Mesodermal cell (in vitro differentiated cells): ENCODE data around the gene SUMO3.
A peak's percentile ranks its signal among the peaks of the same experiment; 100 is the strongest.

Experiments used
- H3K27ac ChIP-seq: 2 replicates; pipeline ENCODE4 v1.7.0; 2013; ENCODE audit warnings: mild to moderate bottlenecking, low read depth, low read length, moderate library complexity; ENCODE audit not compliant: severe bottlenecking
- H3K36me3 ChIP-seq: 2 replicates; pipeline ENCODE4 v1.7.1; 2013; ENCODE audit warnings: mild to moderate bottlenecking, low read length, moderate library complexity; ENCODE audit not compliant: control insufficient read depth, insufficient read depth
- H3K4me1 ChIP-seq: one replicate; pipeline ENCODE4 v1.7.1; 2013; ENCODE audit warnings: mild to moderate bottlenecking, low read length; ENCODE audit not compliant: insufficient read depth, control insufficient read depth, poor library complexity, severe bottlenecking
- H3K4me3 ChIP-seq: 2 replicates; pipeline ENCODE4 v1.7.0; 2013; ENCODE audit warnings: low read length, control low read depth, mild to moderate bottlenecking; ENCODE audit not compliant: insufficient read depth, poor library complexity, severe bottlenecking; ENCODE audit errors: extremely low read depth
- H3K9me3 ChIP-seq: 2 replicates; pipeline ENCODE4 v1.7.1; 2013; ENCODE audit warnings: mild to moderate bottlenecking, low read length, moderate library complexity; ENCODE audit not compliant: control insufficient read depth
- WGBS, 2 experiments: methylation state at CpG; one replicate each; pipeline ENCODE4 v1.1.5; 2013; ENCODE audit warnings: missing lambda C conversion rate in 2 of 2; ENCODE audit not compliant: insufficient coverage in 2 of 2; 5-methylcytosine and 5-hydroxymethylcytosine counted together

Gene SUMO3

DNA sequence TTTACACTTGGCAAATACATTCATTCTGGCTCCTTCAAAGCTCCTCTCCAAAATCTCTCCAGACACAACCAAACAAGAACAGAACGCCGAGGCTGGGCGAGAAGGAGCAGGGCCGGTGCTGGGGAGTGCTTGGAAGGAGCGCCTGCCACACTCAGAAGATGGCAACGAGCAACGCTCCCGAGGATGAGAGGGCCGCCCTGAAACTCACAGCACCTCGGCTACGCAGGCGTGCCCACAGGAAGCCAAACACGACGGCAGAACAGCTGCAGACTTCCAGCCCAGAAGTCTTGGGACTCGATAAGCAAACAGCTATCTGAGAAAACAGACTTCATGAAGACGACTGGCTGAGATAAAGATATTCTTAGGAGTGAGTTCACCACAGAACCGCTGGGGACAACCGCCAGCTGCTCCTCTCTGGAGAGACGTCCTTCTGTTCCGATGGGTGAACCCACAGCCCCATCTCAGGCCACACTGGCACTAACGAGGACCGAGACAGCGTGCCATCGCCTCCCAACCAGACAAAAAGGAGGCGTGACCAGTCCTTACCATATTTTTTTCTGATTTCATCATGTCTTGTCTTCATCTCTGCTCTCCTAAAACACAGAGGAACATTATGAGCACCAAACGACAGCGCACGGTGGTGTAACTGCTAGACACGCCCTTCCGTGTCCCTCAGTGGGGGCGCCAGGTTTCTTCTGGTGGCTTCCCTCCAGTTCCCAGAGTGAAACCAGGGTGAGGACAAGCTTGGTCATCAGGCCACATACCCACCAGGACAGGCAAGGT lies 37.0 kb upstream of the SUMO3 start:
- H3K36me3 ChIP-seq = peaks cover 98% of the 10 kb centered on the region
- WGBS, 2 experiments = 95 to 98% methylated on average over 26 to 31 of the region's 31 CpGs
- no peak overlapping the region for H3K4me3 ChIP-seq
- peaks cover 12% of the 10 kb centered on the region for H3K4me1 ChIP-seq
- no peak overlapping the region for H3K27ac ChIP-seq
- H3K9me3 ChIP-seq = no peaks in the 10 kb centered on the region

DNA sequence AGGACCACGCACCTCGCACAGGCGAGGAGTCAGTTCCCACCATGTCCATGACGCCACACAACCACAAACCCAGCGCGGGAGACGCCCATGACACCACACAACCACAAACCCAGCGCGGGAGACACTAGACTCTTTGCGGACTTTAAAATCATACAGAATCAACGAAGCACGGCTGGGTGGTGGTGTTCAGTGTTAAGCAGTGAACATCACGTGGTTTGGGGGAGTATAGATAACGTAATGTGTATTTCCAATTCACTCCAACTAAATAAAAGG lies 36.5 kb upstream of the SUMO3 start:
- 94 to 100% methylated on average over 1 to 3 of the region's 14 CpGs for WGBS, 2 experiments
- Histone ChIP-seq H3K9me3 (no peaks in the 10 kb centered on the region), H3K36me3 (peaks cover 98% of the 10 kb centered on the region), H3K4me3 (no peak overlapping the region), H3K27ac (no peak overlapping the region), H3K4me1 (peaks cover 12% of the 10 kb centered on the region)

DNA sequence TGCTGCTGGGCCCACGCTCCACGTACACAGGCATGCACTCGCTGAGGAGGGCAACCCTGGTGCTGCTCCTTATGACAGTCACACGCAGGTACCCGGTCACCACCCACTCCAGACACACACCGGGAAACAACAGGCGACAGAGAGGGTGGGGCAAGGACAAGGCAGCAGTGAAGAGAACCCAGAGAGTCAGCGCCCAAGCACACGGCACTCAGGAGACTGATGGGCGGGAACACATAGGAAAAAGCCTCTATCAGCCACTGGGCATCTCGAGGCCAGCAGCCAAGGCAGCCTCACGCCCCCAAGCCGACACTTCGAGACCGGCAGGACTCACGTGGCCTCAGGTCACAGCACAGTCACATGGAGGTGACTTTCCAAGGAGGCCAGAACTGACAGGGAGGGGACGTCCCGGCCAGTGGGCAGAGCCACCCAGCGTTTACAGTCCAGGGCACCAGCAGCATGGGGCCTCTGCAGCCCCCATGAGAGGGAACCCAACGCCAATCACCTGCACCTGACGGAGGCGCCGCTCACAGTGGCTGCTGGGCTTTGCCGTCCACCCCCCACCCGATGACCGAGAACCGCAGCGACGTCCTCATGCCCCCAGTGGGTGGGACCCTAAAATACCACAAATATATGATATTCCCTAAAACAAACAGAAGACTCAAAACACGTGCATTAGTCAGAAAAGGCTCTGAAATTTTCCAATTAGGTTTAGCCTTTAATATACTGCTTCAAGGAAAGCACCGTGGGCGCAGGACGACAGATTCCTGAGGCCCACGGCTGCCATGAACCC lies 35.9 kb upstream of the SUMO3 start:
- Histone ChIP-seq H3K9me3 (no peaks in the 10 kb centered on the region), H3K27ac (no peak overlapping the region), H3K36me3 (peaks cover 98% of the 10 kb centered on the region), H3K4me3 (no peak overlapping the region), H3K4me1 (peaks cover 11% of the 10 kb centered on the region)
- WGBS, 2 experiments = 95 to 98% methylated on average over 24 to 34 of the region's 34 CpGs

DNA sequence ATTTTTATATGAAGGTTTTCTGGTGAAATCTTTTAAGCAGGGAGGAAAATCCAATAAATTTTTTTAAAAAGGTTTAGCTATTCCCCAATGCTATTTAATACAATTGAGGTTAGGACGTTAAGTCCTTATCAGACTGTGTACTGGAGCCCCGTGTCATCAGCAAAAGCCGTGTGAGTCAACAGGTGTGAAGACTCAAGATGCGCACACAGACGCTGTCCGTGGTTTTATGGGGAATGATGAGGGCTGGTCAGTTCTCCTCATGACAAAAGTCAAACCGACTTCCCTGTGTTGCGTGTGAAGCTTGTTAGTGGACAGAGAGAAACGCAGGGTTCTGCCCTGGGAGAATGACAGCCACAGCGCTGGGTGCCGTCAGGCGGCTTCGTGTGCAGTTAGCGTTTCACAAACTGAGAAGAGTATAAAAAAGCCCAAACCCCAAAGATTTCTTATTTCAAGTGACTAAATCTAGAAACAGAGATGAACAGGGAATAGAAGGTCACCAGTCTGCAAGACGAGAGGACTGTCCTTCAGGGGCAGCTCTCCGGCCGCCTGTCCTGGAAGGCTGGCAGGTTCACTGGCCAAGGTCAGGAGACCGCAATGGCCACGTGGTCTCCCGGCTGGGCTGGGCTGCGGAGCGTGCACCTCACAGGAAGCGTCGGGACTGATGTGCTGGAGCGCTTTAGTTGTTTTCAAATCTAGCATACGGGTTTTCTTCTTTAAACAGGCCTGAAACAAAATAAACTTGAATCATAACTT lies 33.2 kb upstream of the SUMO3 start:
- Histone ChIP-seq H3K4me1 (peaks cover 16% of the 10 kb centered on the region), H3K4me3 (no peak overlapping the region), H3K9me3 (no peaks in the 10 kb centered on the region), H3K27ac (no peak overlapping the region), H3K36me3 (peaks cover 79% of the 10 kb centered on the region)
- WGBS, 2 experiments = 95 to 99% methylated on average over 19 to 26 of the region's 26 CpGs

DNA sequence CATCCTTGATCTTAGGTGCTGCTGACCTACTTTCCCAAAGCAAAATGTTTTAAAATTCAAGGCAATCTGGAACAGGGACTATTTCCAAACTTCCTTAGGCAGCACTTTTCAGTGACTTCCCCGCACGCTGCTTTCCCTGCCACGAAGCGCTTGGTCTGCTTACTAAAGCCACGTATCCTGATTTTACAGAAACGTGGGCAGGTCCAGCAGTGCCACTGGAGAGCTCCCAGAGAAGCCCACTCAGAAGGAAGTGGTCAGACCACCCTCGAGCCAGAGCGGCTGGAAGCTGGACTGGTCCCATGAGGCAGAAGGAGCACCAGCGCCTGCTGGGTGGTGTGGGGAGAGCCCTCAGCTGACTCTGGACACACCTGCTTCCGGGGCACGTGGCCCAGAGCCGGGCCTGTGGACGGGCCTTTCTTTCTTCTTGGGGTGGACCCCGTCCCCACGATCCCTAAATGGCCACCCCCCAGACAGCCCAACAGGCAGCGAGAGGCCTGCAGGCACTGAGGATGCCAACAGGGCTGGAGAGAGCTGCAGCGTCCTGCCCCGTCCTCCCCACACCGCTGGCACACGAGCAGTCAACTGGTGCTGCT lies 32.4 kb upstream of the SUMO3 start:
- Histone ChIP-seq H3K36me3 (peaks cover 71% of the 10 kb centered on the region), H3K4me1 (peaks cover 16% of the 10 kb centered on the region), H3K4me3 (no peak overlapping the region), H3K9me3 (no peaks in the 10 kb centered on the region), H3K27ac (no peak overlapping the region)
- 93 to 94% methylated on average over 12 to 20 of the region's 20 CpGs for WGBS, 2 experiments

DNA sequence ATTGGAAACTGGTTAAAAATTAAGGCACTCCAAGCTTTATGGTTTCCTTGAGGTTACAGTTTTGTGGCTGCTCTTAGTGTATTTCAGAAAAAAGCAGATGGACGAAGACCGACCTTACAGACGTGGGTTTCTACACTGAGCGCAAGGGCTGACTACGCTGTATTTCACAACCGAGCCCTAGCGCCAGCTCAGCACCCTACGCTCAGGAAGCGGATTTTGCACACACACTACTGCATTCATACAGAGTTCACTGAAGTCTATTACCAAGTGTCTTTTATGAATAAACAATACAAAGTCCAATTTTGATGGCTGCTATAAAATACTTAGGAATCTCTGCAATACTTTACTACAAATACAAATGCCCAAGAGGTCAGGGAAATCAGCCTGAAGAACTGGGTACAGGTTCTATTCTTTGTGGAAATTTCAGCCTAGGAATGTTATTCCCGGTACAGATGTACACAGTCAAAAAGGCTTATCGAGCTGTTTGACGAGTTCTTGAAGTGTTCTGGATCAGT lies 31.8 kb upstream of the SUMO3 start:
- H3K27ac ChIP-seq = no peak overlapping the region
- 97 to 100% methylated on average over 8 to 12 of the region's 12 CpGs for WGBS, 2 experiments
- peaks cover 16% of the 10 kb centered on the region for H3K4me1 ChIP-seq
- peaks cover 65% of the 10 kb centered on the region for H3K36me3 ChIP-seq
- no peaks in the 10 kb centered on the region for H3K9me3 ChIP-seq
- H3K4me3 ChIP-seq = no peak overlapping the region

DNA sequence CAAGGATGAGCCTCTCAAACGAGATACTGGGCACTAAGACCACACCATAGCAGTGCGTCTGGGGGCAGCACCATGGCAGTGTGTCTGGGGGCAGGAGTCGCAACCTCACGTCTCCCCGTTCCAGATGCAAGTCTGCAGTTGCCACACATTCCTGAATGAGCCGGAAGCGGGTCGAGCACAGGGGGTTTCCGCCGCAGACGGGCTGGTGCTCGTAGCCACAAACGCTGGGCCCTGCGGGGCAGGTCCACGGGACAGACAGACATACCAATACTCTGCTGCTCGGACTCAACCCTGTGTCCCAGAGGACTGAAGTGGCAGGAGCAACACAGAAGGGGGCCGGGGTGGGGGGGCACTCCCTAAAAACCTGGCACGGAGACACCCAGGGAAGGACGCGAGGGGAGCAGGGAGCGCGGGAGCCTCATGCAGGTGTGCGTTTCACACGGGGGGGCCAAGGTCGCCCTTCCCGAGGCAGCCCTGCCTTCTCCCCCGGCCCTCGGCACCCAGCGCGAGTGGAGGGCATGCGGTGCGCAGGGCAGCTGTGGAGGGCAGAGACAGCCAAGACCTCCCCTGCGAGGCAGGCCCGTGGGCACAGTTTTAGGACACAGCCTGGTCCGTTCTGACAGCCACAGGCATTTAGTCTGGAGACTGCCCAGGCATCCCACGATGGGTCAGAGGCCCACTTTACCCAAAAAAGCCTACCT lies 31.1 kb upstream of the SUMO3 start:
- Histone ChIP-seq H3K9me3 (no peaks in the 10 kb centered on the region), H3K36me3 (peaks cover 58% of the 10 kb centered on the region)
- 97 to 98% methylated on average over 35 to 36 of the region's 36 CpGs for WGBS, 2 experiments

DNA sequence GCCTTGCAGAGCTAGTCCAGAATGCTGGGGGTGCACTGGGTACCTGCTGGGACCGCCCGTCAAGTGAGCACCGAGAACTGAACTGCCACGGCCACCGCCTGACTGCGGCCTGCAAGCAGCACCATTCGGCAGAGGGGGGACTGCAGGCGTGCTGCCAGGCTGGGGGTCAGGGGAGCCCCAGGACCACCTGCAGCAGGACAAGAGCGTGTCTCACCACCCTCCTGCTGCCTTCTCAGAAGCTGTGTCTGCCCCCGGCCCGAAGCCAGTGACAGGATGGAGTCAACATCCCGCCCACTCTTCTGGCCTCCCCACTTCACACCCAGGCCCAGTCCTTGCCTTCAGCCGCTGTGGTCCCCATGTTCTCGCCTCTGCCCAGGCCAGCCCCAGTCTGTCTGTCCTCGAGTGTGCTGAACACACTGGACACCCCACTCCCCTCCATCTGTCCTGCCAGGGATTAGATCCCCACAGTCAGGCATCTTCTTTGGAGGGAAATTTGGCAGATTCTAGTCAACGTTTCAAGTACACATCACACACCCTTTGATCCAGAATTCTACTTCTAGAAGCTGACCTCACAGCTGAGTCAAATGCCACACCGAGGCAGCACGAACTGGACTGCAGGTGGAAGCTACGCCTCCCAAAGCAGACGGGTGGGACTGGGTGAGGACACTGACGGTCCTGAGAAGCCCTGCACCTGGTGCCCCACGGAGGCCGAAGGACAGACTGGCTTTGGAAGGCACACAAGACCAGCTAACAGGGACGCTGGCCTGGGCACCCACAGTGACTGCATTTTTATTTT lies 29.6 kb upstream of the SUMO3 start:
- WGBS, 2 experiments = 94 to 95% methylated on average over 24 of the region's 24 CpGs
- Histone ChIP-seq H3K27ac (no peak overlapping the region), H3K4me1 (peaks cover 19% of the 10 kb centered on the region), H3K36me3 (peaks cover 44% of the 10 kb centered on the region), H3K4me3 (no peak overlapping the region), H3K9me3 (no peaks in the 10 kb centered on the region)

More for the DNA sequence above, 31.1 kb upstream of the SUMO3 start:
- H3K4me3 ChIP-seq = no peak overlapping the region
- H3K27ac ChIP-seq = no peak overlapping the region
- H3K4me1 ChIP-seq = peaks cover 19% of the 10 kb centered on the region

DNA sequence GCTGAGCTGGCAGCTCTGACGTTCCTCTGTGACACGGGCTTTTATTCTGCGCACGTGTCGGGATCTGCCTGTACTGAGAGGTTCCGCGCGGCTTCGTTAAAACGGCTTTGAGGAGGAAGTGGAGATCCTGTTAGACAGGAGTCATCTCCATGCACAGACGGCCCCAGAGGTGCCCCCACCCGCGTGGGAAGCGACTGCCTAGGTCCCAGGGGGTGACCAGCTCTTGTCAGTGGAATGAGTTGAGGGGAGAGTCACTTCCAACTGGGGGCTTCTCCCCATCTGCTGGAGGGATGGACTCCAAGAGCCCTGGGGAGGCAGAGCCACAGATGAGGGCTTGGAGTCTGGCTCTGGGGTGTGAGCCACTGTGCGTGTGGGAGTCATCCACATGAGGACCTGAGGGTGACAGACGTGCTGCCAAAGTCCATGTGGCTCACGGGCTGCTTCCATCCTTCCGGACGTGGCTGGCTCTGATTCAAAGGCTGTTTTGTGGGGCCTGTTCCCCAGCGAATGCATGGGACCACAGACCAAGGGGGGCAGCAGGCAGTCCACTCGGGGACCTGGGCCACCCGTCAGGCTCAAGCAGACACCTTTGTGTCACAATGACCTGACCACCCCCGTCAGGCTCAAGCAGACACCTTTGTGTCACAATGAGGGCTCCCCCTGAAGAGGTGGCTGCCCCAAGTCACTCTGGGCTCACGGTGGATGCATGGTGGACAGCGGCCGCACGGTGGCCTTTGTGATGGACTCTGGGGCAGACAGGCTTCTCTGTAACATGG lies 28.8 kb upstream of the SUMO3 start:
- H3K9me3 ChIP-seq = no peaks in the 10 kb centered on the region
- H3K36me3 ChIP-seq = peaks cover 36% of the 10 kb centered on the region
- no peak overlapping the region for H3K4me3 ChIP-seq
- peaks cover 19% of the 10 kb centered on the region for H3K4me1 ChIP-seq
- WGBS, 2 experiments = 83 to 93% methylated on average over 19 to 23 of the region's 27 CpGs
- H3K27ac ChIP-seq = peak overlapping the region; percentile 71
